GM18505 (cell line): ENCODE data around the gene HLA-E.
"Not testable (repeated sequence)": the region's sequence is repeated elsewhere in the genome, so short reads cannot be mapped to it uniquely, and the experiment has no call there.

Experiments used
- ATAC-seq: cut with Tn5 transposase; IDR thresholded peaks from one replicate; pipeline ENCODE4 v1.9.1; 2021; ENCODE audit not compliant: unreplicated experiment
- POLR2A ChIP-seq: IDR thresholded peaks from 4 replicates; pipeline ENCODE4 v1.6.1; 2011; ENCODE audit warnings: borderline replicate concordance; ENCODE audit not compliant: insufficient read depth, insufficient read length; ENCODE audit errors: extremely low read depth

HLA-E gene

GRCh38 chr6:30508890-30509736, 19.8 kb downstream of the HLA-E start:
- TF ChIP-seq POLR2A = peak; percentile 56
- ATAC-seq = no peak

DNA sequence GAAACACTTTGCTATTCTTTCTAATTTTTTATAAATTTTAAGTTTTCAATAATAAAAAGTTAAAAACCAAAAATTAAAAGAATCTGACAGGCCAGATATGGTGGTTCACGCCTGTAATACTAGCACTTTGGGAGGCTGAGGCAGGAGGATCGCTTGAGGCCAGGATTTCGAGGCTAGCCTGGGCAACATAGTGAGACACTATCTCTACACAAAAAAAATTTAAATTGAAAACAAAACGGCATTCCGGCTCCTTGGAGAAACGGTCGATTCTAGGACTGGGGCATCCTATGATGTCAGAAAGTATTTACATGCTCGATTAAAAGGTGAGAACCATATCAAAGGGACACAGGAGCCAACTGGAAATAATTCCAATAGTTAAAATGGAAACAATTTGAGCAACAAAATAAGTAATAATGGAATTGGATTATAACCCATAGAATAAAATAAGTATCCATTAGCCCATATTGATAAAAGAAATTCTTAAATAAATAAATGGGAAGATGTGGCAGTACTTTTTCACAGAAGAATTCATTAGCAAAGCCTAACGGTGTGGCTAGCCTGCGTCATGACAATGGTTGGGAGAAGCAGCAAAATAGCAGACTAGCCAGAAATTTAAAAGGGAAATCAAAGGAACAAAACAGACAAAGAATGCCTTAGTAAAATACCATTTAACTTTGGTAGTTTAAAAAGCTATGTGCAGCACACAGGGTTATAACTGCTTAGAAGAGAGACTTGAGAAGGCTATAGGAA, 21.3 kb downstream of the HLA-E start:
- ATAC-seq = no peak
- TF ChIP-seq POLR2A = no peak

DNA sequence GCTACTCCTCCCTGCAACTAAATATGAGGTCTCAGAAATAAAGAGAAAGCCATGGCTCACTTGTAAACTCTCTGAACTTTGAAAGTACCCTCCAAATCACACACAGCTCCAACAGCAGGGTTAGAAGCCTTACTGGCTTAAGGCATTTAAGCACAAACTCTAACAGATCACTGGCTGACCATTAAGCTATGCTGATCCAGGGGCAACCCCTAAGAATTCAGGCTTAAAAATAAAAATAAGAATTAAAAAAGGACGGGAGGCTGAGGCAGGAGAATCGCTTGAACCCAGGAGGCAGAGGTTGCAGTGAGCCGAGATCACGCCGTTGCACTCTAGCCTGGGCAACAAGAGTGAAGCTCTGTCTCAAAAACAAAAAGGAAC, 21.8 kb downstream of the HLA-E start:
- no peak for TF ChIP-seq POLR2A
- no peak for ATAC-seq

DNA sequence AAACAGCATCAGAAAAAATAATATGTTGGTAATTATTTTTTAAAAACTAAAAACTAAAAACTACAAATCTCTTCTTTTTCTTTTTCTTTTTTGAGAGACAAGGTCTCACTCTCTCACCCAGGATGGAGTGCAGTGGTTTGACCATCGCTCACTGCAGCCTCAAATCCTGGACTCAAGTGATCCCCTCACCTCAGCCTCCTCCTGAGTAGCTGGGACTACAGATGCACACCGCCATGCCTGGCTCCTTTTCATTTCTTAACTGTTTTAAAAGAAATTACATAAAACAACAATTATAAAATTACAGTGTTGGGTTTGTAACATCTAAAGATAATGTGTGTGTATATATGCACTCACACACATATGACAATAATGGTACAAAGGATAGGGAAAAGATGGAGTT, 24.1 kb downstream of the HLA-E start:
- no peak for ATAC-seq

DNA sequence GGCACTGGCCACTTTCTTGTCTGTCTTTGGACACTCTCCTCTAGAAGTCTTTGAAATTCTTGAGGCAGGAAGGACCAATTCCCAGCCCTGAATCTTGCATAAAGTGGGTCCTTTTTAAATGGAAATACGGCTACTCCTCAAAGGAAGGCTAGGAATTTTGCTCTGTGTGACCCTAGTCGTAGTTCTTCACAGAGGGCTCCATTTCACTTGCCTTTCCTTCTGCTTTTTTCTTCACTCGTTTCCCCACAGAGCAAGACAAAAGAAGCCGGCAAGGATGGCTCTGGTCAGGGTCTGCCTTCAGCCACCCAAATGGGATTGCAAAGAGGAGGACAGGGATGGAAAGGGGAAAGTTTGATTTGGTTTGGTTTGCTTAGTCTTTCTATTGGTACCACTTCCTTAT, 25.8 kb downstream of the HLA-E start:
- ATAC-seq = no peak
- TF ChIP-seq POLR2A = no peak

More for the DNA sequence above, 24.1 kb downstream of the HLA-E start:
- no peak for TF ChIP-seq POLR2A

GRCh38 chr6:30515944-30516753, 26.8 kb downstream of the HLA-E start:
- TF ChIP-seq POLR2A = peak; percentile 62

DNA sequence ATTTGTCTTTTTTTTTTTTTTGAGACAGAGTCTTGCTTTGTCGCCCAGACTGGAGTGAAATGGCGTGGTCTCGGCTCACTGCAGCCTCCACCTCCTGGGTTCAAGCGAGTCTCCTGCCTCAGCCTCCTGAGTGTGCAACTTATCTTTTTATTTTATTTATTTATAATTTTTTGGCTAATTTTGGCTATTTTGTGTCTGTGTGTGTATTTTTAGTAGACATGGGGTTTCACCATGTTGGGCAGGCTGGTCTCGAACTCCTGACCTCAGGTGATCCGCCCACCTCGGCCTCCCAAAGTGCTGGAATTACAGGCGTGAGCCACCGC, 27.4 kb downstream of the HLA-E start:
- not testable (repeated sequence) for ATAC-seq

More at GRCh38 chr6:30515944-30516753, 26.8 kb downstream of the HLA-E start:
- peak; percentile 63 for ATAC-seq

DNA sequence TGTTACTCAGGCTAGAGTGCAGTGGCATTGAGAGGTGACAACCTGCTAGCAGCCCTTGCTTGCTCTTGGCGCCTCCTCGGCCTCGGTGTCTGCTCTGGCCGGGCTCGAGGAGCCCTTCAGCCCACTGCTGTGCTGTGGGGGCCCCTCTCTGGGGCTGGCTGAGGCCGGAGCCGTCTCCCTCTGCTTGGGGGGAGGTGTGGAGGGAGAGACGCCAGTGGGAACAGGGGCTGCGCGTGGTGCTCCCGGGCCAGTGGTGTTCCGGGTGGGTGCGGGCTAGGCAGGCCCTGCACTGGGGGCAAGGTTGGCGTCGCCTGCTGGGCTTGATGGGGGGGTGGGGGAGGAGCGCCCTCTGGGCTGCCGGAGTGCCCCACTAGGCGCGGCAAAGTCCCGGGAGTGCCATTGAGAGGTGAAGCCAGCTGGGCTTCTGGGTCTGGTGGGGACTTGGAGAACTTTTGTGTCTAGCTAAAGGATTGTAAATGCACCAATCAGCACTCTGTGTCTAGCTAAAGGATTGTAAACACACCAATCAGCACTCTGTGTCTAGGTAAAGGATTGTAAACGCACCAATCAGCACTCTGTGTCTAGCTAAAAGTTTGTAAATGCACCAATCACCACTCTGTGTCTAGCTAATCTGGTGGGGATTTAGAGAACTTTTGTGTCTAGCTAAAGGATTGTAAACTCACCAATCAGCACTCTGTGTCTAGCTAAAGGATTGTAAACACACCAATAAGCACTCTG, 28.6 kb downstream of the HLA-E start:
- not testable (repeated sequence) for ATAC-seq

DNA sequence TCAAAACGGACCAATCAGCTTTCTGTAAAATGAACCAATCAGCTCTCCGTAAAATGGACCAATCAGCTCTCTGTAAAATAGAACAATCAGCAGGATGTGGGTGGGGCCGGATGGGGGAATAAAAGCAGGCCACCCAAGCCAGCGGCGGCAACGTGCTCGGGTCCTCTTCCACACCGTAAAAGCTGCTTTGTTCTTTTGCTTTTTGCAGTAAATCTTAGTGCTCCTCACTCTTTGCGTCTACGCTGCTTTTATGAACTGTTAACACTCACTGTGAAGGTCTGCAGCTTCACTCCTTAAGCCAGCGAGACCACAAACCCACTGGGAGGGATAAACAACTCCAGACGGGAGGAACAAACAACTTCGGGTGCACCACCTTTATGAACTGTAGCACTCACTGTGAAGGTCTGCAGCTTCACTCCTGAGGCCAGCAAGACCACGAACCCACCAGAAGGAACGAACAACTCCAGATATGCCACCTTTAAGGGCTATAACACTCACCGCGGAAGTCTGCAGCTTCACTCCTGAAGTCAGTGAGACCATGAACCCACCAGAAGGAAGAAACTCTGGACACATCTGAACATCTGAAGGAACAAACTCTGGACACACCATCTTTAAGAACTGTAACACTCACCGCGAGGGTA, 29.3 kb downstream of the HLA-E start:
- ATAC-seq = not testable (repeated sequence)

GRCh38 chr6:30520522-30520921, 31.2 kb downstream of the HLA-E start:
- no peak for ATAC-seq
- TF ChIP-seq POLR2A = no peak

DNA sequence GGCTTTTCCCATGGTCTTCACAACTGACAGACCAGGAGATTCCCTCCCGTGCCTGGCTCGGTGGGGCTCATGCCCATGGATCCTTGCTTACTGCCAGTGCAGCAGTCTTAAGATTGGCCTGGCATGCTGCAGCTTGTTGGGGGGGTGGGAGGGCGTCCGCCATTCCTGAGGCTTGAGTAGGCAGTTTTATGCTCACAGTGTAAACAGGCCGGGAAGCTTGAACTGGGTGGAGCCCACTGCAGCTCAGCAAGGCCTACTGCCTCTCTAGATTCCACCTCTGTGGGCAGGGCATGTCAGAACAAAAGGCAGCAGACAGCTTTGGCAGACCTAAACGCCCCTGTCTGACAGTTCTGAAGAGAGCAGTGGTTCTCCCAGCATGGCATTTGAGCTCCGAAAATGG, 31.8 kb downstream of the HLA-E start:
- ATAC-seq = not testable (repeated sequence)

GRCh38 chr6:30521952-30522351, 32.6 kb downstream of the HLA-E start:
- not testable (repeated sequence) for ATAC-seq

- not testable (repeated sequence) for ATAC-seq
Measured at GRCh38 chr6:30526444-30526843, 37.1 kb downstream of the HLA-E start.
